SH-SY5Y (cell line): ENCODE measurements around the gene MNAT1.

Experiments
- GATA2 ChIP-seq: IDR thresholded peaks from 2 replicates; pipeline ENCODE4 v1.6.1; 2011; ENCODE audit warnings: mild to moderate bottlenecking, low read depth, low read length
- GATA3 ChIP-seq: IDR thresholded peaks from 2 replicates; pipeline ENCODE4 v1.6.1; 2011; ENCODE audit warnings: low read depth, mild to moderate bottlenecking, low read length, moderate library complexity

DNA sequence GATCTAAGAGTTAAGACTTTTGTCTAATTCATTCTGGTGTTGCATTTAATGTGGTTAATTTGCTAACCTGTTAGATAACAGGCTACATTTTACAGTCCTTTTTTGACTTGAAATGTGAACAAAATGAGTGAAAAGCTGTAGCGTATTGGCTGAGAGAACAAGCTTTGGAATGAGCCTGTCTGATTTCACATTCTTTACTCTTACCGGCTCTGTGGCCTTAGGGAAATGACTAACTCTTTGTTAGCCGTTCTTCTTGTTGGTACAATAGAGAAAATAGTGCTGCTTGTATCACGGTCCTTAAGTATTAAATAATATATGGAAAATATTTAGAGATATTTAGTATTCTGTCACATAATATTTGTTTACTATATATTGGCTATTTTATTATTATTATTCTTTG lies 1.9 kb downstream of the MNAT1 start:
- no peak for TF ChIP-seq GATA2
- TF ChIP-seq GATA3, result no peak
